Progenitor cell of endocrine pancreas (in vitro differentiated cells): ENCODE data around the gene CNTN2. TPM values are rescaled to one million over a fixed set of nuclear protein-coding genes. Genes with fewer than 3 reads are reported as not detected.
A peak's percentile ranks its signal among the peaks of the same experiment; 100 is the strongest.

Source experiments
- DNase-seq: peaks from one replicate; pipeline ENCODE4 v3.0.0; 2021; ENCODE audit warnings: low spot score; ENCODE audit not compliant: unreplicated experiment
- H3K27ac Mint-ChIP-seq: 2 replicates; pipeline ENCODE4 v1.8.0; 2021; ENCODE audit warnings: mild to moderate bottlenecking, moderate library complexity, mixed read lengths
- H3K27me3 Mint-ChIP-seq: 2 replicates; pipeline ENCODE4 v1.8.0; 2021; ENCODE audit warnings: mixed read lengths
- H3K36me3 Mint-ChIP-seq: 2 replicates; pipeline ENCODE4 v1.8.0; 2022; ENCODE audit warnings: mixed read lengths; ENCODE audit not compliant: insufficient read depth
- H3K4me1 Mint-ChIP-seq: 2 replicates; pipeline ENCODE4 v1.8.0; 2021; ENCODE audit warnings: low read depth, mixed read lengths
- H3K4me3 Mint-ChIP-seq: 2 replicates; pipeline ENCODE4 v1.8.0; 2021; ENCODE audit warnings: low read depth, mild to moderate bottlenecking, moderate library complexity, mixed read lengths
- H3K9me3 Mint-ChIP-seq: 2 replicates; pipeline ENCODE4 v1.8.0; 2021; ENCODE audit warnings: low read depth, mixed read lengths
- CTCF ChIP-seq: fragments of 200-600 bp; sonication (generic); IDR thresholded peaks from one replicate; pipeline ENCODE4 v1.5.0; 2021; ENCODE audit warnings: antibody characterized with exemption, mild to moderate bottlenecking; ENCODE audit not compliant: unreplicated experiment
- long read RNA-seq: library from polyadenylated mRNA; unstranded; transcript quantifications from one replicate; pipeline ENCODE4 v2.0.0, GENCODE V29; 2020
- total RNA-seq: library from RNA; stranded (reverse); gene quantifications from 2 replicates; pipeline ENCODE4 v1.2.1, GENCODE V29; 2021

CNTN2 gene, protein sequence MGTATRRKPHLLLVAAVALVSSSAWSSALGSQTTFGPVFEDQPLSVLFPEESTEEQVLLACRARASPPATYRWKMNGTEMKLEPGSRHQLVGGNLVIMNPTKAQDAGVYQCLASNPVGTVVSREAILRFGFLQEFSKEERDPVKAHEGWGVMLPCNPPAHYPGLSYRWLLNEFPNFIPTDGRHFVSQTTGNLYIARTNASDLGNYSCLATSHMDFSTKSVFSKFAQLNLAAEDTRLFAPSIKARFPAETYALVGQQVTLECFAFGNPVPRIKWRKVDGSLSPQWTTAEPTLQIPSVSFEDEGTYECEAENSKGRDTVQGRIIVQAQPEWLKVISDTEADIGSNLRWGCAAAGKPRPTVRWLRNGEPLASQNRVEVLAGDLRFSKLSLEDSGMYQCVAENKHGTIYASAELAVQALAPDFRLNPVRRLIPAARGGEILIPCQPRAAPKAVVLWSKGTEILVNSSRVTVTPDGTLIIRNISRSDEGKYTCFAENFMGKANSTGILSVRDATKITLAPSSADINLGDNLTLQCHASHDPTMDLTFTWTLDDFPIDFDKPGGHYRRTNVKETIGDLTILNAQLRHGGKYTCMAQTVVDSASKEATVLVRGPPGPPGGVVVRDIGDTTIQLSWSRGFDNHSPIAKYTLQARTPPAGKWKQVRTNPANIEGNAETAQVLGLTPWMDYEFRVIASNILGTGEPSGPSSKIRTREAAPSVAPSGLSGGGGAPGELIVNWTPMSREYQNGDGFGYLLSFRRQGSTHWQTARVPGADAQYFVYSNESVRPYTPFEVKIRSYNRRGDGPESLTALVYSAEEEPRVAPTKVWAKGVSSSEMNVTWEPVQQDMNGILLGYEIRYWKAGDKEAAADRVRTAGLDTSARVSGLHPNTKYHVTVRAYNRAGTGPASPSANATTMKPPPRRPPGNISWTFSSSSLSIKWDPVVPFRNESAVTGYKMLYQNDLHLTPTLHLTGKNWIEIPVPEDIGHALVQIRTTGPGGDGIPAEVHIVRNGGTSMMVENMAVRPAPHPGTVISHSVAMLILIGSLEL
- not detected in 2 replicates for total RNA-seq
- long read RNA-seq, result 0 reads

DNA sequence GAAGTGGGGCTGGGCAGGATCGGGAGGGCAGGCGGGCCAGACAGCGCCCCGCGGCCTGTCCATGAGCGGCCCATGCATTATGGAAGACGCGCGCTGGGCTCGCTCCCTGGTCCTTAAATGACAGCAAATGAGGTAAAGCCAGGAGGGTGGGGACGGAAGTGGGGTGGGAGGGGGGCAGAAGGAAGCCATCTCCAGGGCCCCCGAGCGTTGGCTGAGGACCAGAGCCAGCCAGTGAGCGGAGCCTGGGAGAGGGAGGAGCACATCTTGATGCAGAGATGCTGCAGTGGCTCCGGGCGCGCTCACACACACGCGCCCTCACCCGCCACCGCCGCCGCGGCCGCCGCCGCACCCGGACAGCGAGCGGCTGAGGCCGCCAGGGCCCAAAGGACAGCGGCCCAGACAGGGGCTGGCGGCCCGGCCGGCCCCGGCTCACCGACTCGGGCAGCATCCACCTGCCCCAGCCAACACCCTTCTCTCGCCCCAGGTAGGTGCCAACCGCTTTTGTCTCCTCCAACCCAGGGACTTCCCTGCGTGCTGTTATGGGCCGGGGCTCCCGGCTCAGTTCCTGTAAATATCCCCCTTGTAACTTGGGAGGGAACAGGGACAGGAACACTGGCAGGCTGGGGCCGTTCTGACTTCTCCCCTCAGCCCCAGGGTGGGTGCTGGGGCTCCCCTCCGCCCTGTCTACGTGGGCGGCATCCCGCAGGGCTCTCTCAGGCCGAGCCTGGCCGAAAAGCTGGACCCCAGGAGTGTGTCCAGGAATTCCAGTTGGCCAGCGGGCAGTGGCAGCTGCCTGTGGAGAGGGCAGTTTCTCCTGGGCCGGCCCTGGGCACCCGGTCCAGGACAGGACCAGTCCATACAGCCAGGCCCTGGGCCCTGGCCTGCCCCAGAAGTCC, at the start of gene CNTN2:
Gene CNTN2, plus strand, starts transcription at position 302 of the 896 bp plus-strand sequence. CDS start 9,974 bp downstream, outside the sequence.
- no peaks in the 10 kb centered on the region for H3K36me3 Mint-ChIP-seq
- H3K27ac Mint-ChIP-seq, result no peak within 1 kb of the TSS
- H3K4me3 Mint-ChIP-seq, result no peak within 1 kb of the TSS
- H3K27me3 Mint-ChIP-seq, result peaks cover 69% of the 10 kb centered on the region
- no peaks in the 10 kb centered on the region for H3K9me3 Mint-ChIP-seq
- DNase-seq, result no peak
- no peaks in the 10 kb centered on the region for H3K4me1 Mint-ChIP-seq
- TF ChIP-seq CTCF, result no peak

DNA sequence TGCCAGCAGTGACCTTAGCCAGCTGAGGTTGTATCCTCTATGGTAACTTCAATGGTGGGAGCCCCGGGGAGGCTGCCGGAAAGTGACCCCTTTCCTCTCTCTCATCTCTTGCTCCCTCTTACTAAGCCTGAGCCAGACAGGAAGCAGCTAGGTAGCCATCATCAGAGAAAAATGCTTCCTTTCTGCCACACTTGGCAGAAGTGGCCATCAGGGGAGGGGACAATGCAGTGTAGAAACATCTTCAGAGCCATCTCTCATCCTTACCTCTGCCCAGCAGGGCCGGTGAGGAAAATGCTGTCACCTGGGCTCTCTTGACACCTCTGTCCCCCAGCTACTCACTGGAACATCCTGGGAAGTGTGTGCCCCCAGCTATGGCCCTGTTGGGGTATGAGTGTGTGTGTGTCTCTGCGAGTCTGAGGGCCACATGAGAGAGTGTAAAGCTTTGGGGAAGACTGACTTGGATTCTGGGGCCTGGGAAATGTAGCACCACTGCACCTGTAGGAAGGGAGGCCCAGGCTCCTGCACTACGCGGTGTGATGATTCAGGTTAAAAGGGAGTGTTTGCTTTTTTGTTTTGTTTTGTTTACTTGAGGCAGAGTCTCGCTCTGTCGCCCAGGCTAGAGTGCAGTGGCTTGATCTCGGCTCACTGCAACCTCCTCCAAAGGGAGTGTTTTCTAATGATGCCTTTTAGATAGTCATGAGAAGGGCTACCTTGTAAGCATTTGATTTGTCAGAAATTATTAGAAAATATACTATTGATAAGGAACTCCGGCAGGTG, 48.7 kb upstream of the CNTN2 start:
- no peak for TF ChIP-seq CTCF
- Mint-ChIP-seq H3K27me3 (peaks cover 40% of the 10 kb centered on the region), H3K4me3 (no peak overlapping the region), H3K9me3 (no peaks in the 10 kb centered on the region), H3K36me3 (no peaks in the 10 kb centered on the region), H3K4me1 (peaks cover 11% of the 10 kb centered on the region), H3K27ac (no peak overlapping the region)
- no peak for DNase-seq

GRCh38 chr1:204996981-204997380, 46.0 kb upstream of the CNTN2 start:
- H3K36me3 Mint-ChIP-seq, result no peaks in the 10 kb centered on the region
- no peak for TF ChIP-seq CTCF
- no peaks in the 10 kb centered on the region for H3K9me3 Mint-ChIP-seq
- DNase-seq, result no peak
- no peak overlapping the region for H3K4me3 Mint-ChIP-seq
- peaks cover 27% of the 10 kb centered on the region for H3K27me3 Mint-ChIP-seq
- H3K4me1 Mint-ChIP-seq, result peaks cover 11% of the 10 kb centered on the region
- no peak overlapping the region for H3K27ac Mint-ChIP-seq

GRCh38 chr1:204997591-204998355, 45.2 kb upstream of the CNTN2 start:
- peaks cover 11% of the 10 kb centered on the region for H3K4me1 Mint-ChIP-seq
- H3K27ac Mint-ChIP-seq, result peak overlapping the region; percentile 21
- no peak for DNase-seq
- no peaks in the 10 kb centered on the region for H3K36me3 Mint-ChIP-seq
- no peak overlapping the region for H3K4me3 Mint-ChIP-seq
- TF ChIP-seq CTCF, result no peak
- H3K9me3 Mint-ChIP-seq, result no peaks in the 10 kb centered on the region
- H3K27me3 Mint-ChIP-seq, result peaks cover 23% of the 10 kb centered on the region
